Lower leg skin (tissue), 3 donors: ENCODE measurements around the gene HARS1.

Experiments used
- POLR2A ChIP-seq, 2 donors: fragments of 450-650 bp; IDR thresholded peaks; one replicate each; pipeline ENCODE4 v1.6.1; 2016 to 2017; ENCODE audit warnings: antibody characterized with exemption in 2 of 2, mild to moderate bottlenecking in 1 of 2, moderate library complexity in 1 of 2
- TF ChIP-seq, protein P1 (sequence below), 3 donors: fragments of 450-650 bp; IDR thresholded peaks; one replicate each; pipeline ENCODE4 v1.5.1; 2016; ENCODE audit warnings: antibody characterized with exemption in 3 of 3, mild to moderate bottlenecking in 3 of 3, moderate library complexity in 2 of 3

DNA sequence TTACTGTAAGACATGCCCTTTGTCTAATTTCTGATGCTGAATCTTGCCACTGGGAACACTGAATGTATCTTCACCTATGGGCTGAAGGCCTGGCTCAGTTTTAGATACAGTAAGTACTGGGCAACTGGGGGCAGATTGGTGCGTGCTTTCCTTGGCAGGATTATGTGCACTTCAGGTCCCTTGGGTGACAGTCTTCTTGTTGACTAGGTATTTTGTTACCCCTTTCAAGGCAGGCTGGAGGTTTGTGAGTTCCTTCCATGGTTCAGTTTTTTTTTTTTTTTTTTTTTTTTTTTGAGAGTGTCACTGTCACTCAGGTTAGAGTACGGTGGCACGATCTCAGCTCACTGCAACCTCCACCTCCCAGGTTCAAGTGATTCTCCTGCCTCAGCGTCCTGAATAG is 16.6 kb upstream of the HARS1 start:
- TF ChIP-seq, protein P1, sequence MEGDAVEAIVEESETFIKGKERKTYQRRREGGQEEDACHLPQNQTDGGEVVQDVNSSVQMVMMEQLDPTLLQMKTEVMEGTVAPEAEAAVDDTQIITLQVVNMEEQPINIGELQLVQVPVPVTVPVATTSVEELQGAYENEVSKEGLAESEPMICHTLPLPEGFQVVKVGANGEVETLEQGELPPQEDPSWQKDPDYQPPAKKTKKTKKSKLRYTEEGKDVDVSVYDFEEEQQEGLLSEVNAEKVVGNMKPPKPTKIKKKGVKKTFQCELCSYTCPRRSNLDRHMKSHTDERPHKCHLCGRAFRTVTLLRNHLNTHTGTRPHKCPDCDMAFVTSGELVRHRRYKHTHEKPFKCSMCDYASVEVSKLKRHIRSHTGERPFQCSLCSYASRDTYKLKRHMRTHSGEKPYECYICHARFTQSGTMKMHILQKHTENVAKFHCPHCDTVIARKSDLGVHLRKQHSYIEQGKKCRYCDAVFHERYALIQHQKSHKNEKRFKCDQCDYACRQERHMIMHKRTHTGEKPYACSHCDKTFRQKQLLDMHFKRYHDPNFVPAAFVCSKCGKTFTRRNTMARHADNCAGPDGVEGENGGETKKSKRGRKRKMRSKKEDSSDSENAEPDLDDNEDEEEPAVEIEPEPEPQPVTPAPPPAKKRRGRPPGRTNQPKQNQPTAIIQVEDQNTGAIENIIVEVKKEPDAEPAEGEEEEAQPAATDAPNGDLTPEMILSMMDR (IDR thresholded peaks at IDR 0.05), result no peak
- no peak for TF ChIP-seq POLR2A (IDR thresholded peaks at IDR 0.05)
